ENCODE data around the gene MIA3.

The MIA3 gene

GRCh38 chr1:222618001-222618879, at the start of gene MIA3:
MIA3 (plus strand) TSS chr1:222618097; CDS start chr1:222618111, 14 bp downstream.
- no peak for TF ChIP-seq CTCF (IDR thresholded peaks at IDR 0.05; ENCODE audit: control insufficient read depth, insufficient read depth, low read depth, low read length, missing control alignments)
- no peak for DNase-seq (ENCODE audit: low read depth)
- H3K4me3 ChIP-seq (ENCODE audit: control insufficient read depth, low read depth, low read length) = peak within 1 kb of the TSS; percentile 86

- H3K4me3 ChIP-seq (ENCODE audit: control insufficient read depth, low read depth, low read length) = no peak overlapping the region
- no peak for DNase-seq (ENCODE audit: low read depth)
- no peak for TF ChIP-seq CTCF (IDR thresholded peaks at IDR 0.05; ENCODE audit: control insufficient read depth, insufficient read depth, low read depth, low read length, missing control alignments)
Observed at GRCh38 chr1:222570837-222571236, 47.1 kb upstream of the MIA3 start.

GRCh38 chr1:222579316-222579715, 38.6 kb upstream of the MIA3 start:
- no peak for DNase-seq (ENCODE audit: low read depth)
- no peak overlapping the region for H3K4me3 ChIP-seq (ENCODE audit: control insufficient read depth, low read depth, low read length)
- TF ChIP-seq CTCF (IDR thresholded peaks at IDR 0.05; ENCODE audit: control insufficient read depth, insufficient read depth, low read depth, low read length, missing control alignments) = no peak

GRCh38 chr1:222582099-222582774, 35.7 kb upstream of the MIA3 start:
- H3K4me3 ChIP-seq (ENCODE audit: control insufficient read depth, low read depth, low read length) = no peak overlapping the region
- no peak for TF ChIP-seq CTCF (IDR thresholded peaks at IDR 0.05; ENCODE audit: control insufficient read depth, insufficient read depth, low read depth, low read length, missing control alignments)
- no peak for DNase-seq (ENCODE audit: low read depth)

- no peak for DNase-seq (ENCODE audit: low read depth)
- no peak overlapping the region for H3K4me3 ChIP-seq (ENCODE audit: control insufficient read depth, low read depth, low read length)
- no peak for TF ChIP-seq CTCF (IDR thresholded peaks at IDR 0.05; ENCODE audit: control insufficient read depth, insufficient read depth, low read depth, low read length, missing control alignments)
Observed at GRCh38 chr1:222583079-222583478, 34.8 kb upstream of the MIA3 start.

GRCh38 chr1:222586842-222587241, 31.1 kb upstream of the MIA3 start:
- DNase-seq (ENCODE audit: low read depth) = no peak
- H3K4me3 ChIP-seq (ENCODE audit: control insufficient read depth, low read depth, low read length) = no peak overlapping the region
- no peak for TF ChIP-seq CTCF (IDR thresholded peaks at IDR 0.05; ENCODE audit: control insufficient read depth, insufficient read depth, low read depth, low read length, missing control alignments)
